HepG2 (cell line): ENCODE data around the gene ABHD2. TPM values are rescaled to one million over a fixed set of nuclear protein-coding genes. Genes with fewer than 3 reads are reported as not detected.

Source experiments
- ATAC-seq: fragments of 200-7000 bp; cut with Tn5 transposase; 3 replicates; pipeline ENCODE4 v1.9.1; 2020; ENCODE audit warnings: mild to moderate bottlenecking, moderate library complexity
- BruUV-seq: library from RNA; stranded (reverse); fragments of 400-500 nt; replicated peaks from 2 replicates; lab custom pipeline; 2021; lab: Mats Ljungman, UMichigan
- CTCF ChIA-PET: fragments of 300-600 bp; formaldehyde crosslinking; extraction: SDS; loops from one replicate; lab custom pipeline; 2021; ENCODE audit warnings: low total read pairs, inconsistent platforms, low intra/inter-chr PET ratio; lab: Yijun Ruan, JAX
- POLR2A ChIA-PET: fragments of 350-600 bp; sonication (Branson Sonifier 250); formaldehyde crosslinking; loops from one replicate; lab custom pipeline; 2020; ENCODE audit warnings: antibody characterized with exemption, inconsistent platforms; lab: Yijun Ruan, JAX
- DNase-seq: peaks from one replicate; pipeline ENCODE4 v3.0.0-alpha.2; 2015; ENCODE audit warnings: low spot score
- FAIRE-seq: peaks from 3 replicates; lab custom pipeline; 2011; peaks lifted over from hg19 to GRCh38; lab: Jason Lieb, UNC
- H2AFZ ChIP-seq: one replicate; pipeline ENCODE4 v1.6.1; 2011; ENCODE audit warnings: low read length, inconsistent platforms
- H3K27ac ChIP-seq: fragments of 300-600 bp; 3 replicates; pipeline ENCODE4 v1.8.0; 2011; ENCODE audit warnings: mixed run types, mild to moderate bottlenecking, mixed read lengths, low read length, inconsistent platforms; ENCODE audit not compliant: insufficient read depth; ENCODE audit errors: extremely low read length
- H3K27me3 ChIP-seq, 2 experiments: fragments of 200-600 bp in 1 of 2; 2 replicates in 1 of 2; 3 replicates in 1 of 2; pipeline versions ENCODE4 v1.6.0 to v1.8.0; 2011; ENCODE audit warnings: low read length in 2 of 2, mild to moderate bottlenecking in 2 of 2, moderate library complexity in 2 of 2, inconsistent platforms in 1 of 2; ENCODE audit not compliant: insufficient read depth in 2 of 2, control insufficient read depth in 1 of 2
- H3K36me3 ChIP-seq, 2 experiments: fragments of 200-600 bp in 1 of 2; replicated peaks in 1 of 2; 2 replicates in 1 of 2; 3 replicates in 1 of 2; pipeline versions ENCODE4 v1.5.1 to v1.8.0; 2011; ENCODE audit warnings: low read length in 2 of 2, inconsistent platforms in 1 of 2; ENCODE audit not compliant: insufficient read depth in 2 of 2, control insufficient read depth in 1 of 2
- H3K4me1 ChIP-seq: 2 replicates; pipeline ENCODE4 v1.5.1; 2012; ENCODE audit warnings: low read length, inconsistent platforms; ENCODE audit not compliant: insufficient read depth
- H3K4me2 ChIP-seq: 2 replicates; pipeline ENCODE4 v1.6.0; 2011; ENCODE audit warnings: low read depth, low read length, inconsistent platforms
- H3K4me3 ChIP-seq, 3 experiments: fragments of 200-600 bp in 1 of 3; sonication (generic), shearing (Covaris generic) in 1 of 3; replicated peaks in 1 of 3; 2 replicates each; pipeline ENCODE4 v1.5.1; 2011 to 2016; ENCODE audit warnings: low read length in 3 of 3, inconsistent platforms in 2 of 3, low read depth in 2 of 3, mild to moderate bottlenecking in 2 of 3, control low read depth in 1 of 3, mixed read lengths in 1 of 3; ENCODE audit not compliant: insufficient read depth in 1 of 3
- H3K79me2 ChIP-seq: one replicate; pipeline ENCODE4 v1.6.1; 2011; ENCODE audit warnings: low read length, inconsistent platforms; ENCODE audit not compliant: insufficient read depth
- H3K9ac ChIP-seq: 2 replicates; pipeline ENCODE4 v1.6.0; 2011; ENCODE audit warnings: mild to moderate bottlenecking, low read depth, low read length, inconsistent platforms; ENCODE audit not compliant: insufficient read depth
- H3K9me3 ChIP-seq: 2 replicates; pipeline ENCODE4 v1.5.1; 2012; ENCODE audit warnings: mild to moderate bottlenecking, low read length
- H4K20me1 ChIP-seq: 2 replicates; pipeline ENCODE4 v1.6.0; 2011; ENCODE audit warnings: inconsistent platforms, mild to moderate bottlenecking, low read length, moderate library complexity; ENCODE audit not compliant: insufficient read depth
- CHD2 ChIP-seq: IDR thresholded peaks from 2 replicates; pipeline ENCODE4 v1.6.1; 2011; ENCODE audit warnings: low read depth, low read length, improper control_type of control experiment
- HNF4A ChIP-seq: sonication (generic); formaldehyde crosslinking; IDR thresholded peaks from 2 replicates; pipeline ENCODE4 v1.4.0; 2020; ENCODE audit warnings: missing genetic modification reagents
- IKZF4 ChIP-seq: sonication (generic); formaldehyde crosslinking; IDR thresholded peaks from 2 replicates; pipeline ENCODE4 v1.5.1; 2020; ENCODE audit warnings: borderline replicate concordance, mild to moderate bottlenecking, low read depth, missing genetic modification reagents; ENCODE audit errors: not compliant biosample characterization
- KLF16 ChIP-seq, 2 experiments: sonication (generic) in 1 of 2; formaldehyde crosslinking in 1 of 2; IDR thresholded peaks; 2 replicates each; pipeline versions ENCODE4 v1.6.1 to v1.8.0; 2016 to 2023; ENCODE audit warnings: missing genetic modification reagents in 2 of 2, missing compliant biosample characterization in 1 of 2
- MIER2 ChIP-seq: IDR thresholded peaks from 2 replicates; pipeline ENCODE4 v1.6.1; 2016; ENCODE audit warnings: missing biosample characterization, missing genetic modification reagents
- MYNN ChIP-seq: sonication (generic); formaldehyde crosslinking; IDR thresholded peaks from 2 replicates; pipeline ENCODE4 v1.4.0; 2020; ENCODE audit warnings: mild to moderate bottlenecking, low read depth, missing genetic modification reagents
- POLR2A ChIP-seq, 2 experiments: IDR thresholded peaks; 2 replicates each; pipeline ENCODE4 v1.6.1; 2011; ENCODE audit warnings: low read depth in 2 of 2, low read length in 2 of 2, mild to moderate bottlenecking in 1 of 2, moderate library complexity in 1 of 2; ENCODE audit not compliant: insufficient read depth in 1 of 2
- RFX5 ChIP-seq: IDR thresholded peaks from 2 replicates; pipeline ENCODE4 v1.6.1; 2011; ENCODE audit warnings: low read depth, low read length, improper control_type of control experiment
- SP4 ChIP-seq: sonication (generic); formaldehyde crosslinking; IDR thresholded peaks from 2 replicates; pipeline ENCODE4 v1.8.1; 2023; ENCODE audit warnings: mild to moderate bottlenecking, missing genetic modification reagents
- ZNF225 ChIP-seq: sonication (generic); formaldehyde crosslinking; IDR thresholded peaks from 2 replicates; pipeline ENCODE4 v1.4.0; 2020; ENCODE audit warnings: mild to moderate bottlenecking, missing genetic modification reagents
- ZNF235 ChIP-seq: sonication (generic); formaldehyde crosslinking; IDR thresholded peaks from 2 replicates; pipeline ENCODE4 v1.8.1; 2023; ENCODE audit warnings: mild to moderate bottlenecking, missing genetic modification reagents, borderline replicate concordance
- ZNF598 ChIP-seq: sonication (generic); formaldehyde crosslinking; IDR thresholded peaks from 2 replicates; pipeline ENCODE4 v1.5.1; 2020; ENCODE audit warnings: mild to moderate bottlenecking, missing genetic modification reagents, borderline replicate concordance
- ZNF703 ChIP-seq: sonication (generic); formaldehyde crosslinking; IDR thresholded peaks from 2 replicates; pipeline ENCODE4 v1.5.1; 2020; ENCODE audit warnings: missing genetic modification reagents, mild to moderate bottlenecking, moderate library complexity, borderline replicate concordance
- ZNF773 ChIP-seq: sonication (generic); formaldehyde crosslinking; IDR thresholded peaks from 2 replicates; pipeline ENCODE4 v1.4.0; 2020; ENCODE audit warnings: missing genetic modification reagents, borderline replicate concordance
- ZNF775 ChIP-seq: sonication (generic); formaldehyde crosslinking; IDR thresholded peaks from 2 replicates; pipeline ENCODE4 v1.4.0; 2020; ENCODE audit warnings: missing genetic modification reagents, mild to moderate bottlenecking, moderate library complexity, borderline replicate concordance
- ZNF776 ChIP-seq: sonication (generic); formaldehyde crosslinking; IDR thresholded peaks from 2 replicates; pipeline ENCODE4 v1.4.0; 2020; ENCODE audit warnings: mild to moderate bottlenecking, missing genetic modification reagents
- WGBS: methylation state at CpG from one replicate; pipeline ENCODE4 v1.1.6; 2017; ENCODE audit warnings: low lambda C conversion rate; 5-methylcytosine and 5-hydroxymethylcytosine counted together
- in situ Hi-C: cut with HindIII; loops from 2 replicates; pipeline ENCODE4 v1.10.0; 2017; ENCODE audit warnings: low pct_unique_long_range_greater_than_20kb; ENCODE audit not compliant: extremely low pct_ligation_motif_present
- intact Hi-C: fragments of 100-400 bp; cut with micrococcal nuclease; formaldehyde crosslinking; loops from one replicate; pipeline ENCODE4 v1.10.0; 2022; ENCODE audit not compliant: unreplicated experiment
- polyA plus RNA-seq, 8 experiments: library from polyadenylated mRNA; depleted of rRNA in 3 of 8; stranded (reverse) in 7 of 8; unstranded in 1 of 8; fragments of >200 nt; fragmentation: Illumina TruSeq in 4 of 8; extraction: Trizol in 4 of 8; gene quantifications; 2 replicates each; pipeline versions ENCODE4 v1.2.1 to v1.2.3, GENCODE V29; 2011 to 2016; ENCODE audit warnings: low read depth in 4 of 8, missing spikeins in 1 of 8, mixed read lengths in 1 of 8; ENCODE audit not compliant: insufficient read depth in 1 of 8
- total RNA-seq, 5 experiments: library from RNA; depleted of rRNA; stranded (reverse); fragments of >200 nt; fragmentation: Illumina TruSeq; extraction: Trizol; gene quantifications; 2 replicates each; pipeline ENCODE4 v1.2.3, GENCODE V29; 2016; ENCODE audit warnings: low read depth in 1 of 5
- TF ChIP-seq, protein P1 (sequence below): sonication (generic); formaldehyde crosslinking; IDR thresholded peaks from 2 replicates; pipeline ENCODE4 v1.5.0; 2020; ENCODE audit warnings: missing genetic modification reagents, mild to moderate bottlenecking, borderline replicate concordance
- TF ChIP-seq, protein P2 (sequence below): sonication (generic); formaldehyde crosslinking; IDR thresholded peaks from 2 replicates; pipeline ENCODE4 v1.5.0; 2020; ENCODE audit warnings: missing genetic modification reagents
- TF ChIP-seq, protein P3 (sequence below), 2 experiments: sonication (generic) in 1 of 2; formaldehyde crosslinking in 1 of 2; IDR thresholded peaks; 2 replicates each; pipeline versions ENCODE4 v1.4.0 to v1.6.1; 2018 to 2020; ENCODE audit warnings: missing genetic modification reagents in 2 of 2, borderline replicate concordance in 1 of 2, low read depth in 1 of 2, mild to moderate bottlenecking in 1 of 2, missing biosample characterization in 1 of 2

The ABHD2 gene
- total and polyA plus RNA-seq, 2 of the 13 experiments (the other 11 are each of a cell fraction or from before 2014, with no cell fraction given): 14.8 to 22.4 TPM

DNA sequence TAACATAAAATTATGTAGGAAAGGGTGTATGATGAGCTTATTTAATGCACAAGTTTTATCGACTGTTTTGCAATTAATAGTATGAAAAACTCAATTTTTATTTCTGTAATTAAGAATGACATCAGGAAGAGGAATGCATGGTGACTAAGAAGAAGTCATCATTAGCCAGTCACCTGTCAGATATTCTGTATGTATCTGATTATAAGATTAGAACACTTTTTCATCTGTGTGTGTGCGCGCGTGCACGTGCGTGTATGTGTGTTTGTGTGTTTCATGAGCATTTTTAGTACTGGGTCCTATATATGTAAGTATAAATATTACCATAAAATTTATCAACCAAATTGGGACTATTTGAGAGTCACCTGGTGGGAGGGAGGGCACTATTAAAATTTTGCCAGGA lies 5.0 kb upstream of the ABHD2 start:
- peaks cover 58% of the 10 kb centered on the region for H3K4me1 ChIP-seq
- ATAC-seq (no peak), DNase-seq (no peak), FAIRE-seq (no peak)
- no peak overlapping the region for H3K27ac ChIP-seq
- H4K20me1 ChIP-seq: no peaks in the 10 kb centered on the region
- ChIA-PET CTCF (no interaction called here), POLR2A (no interaction called here)
- no peaks in the 10 kb centered on the region for H3K9me3 ChIP-seq
- BruUV-seq: no TSS peak
- H3K9ac ChIP-seq: no peak overlapping the region
- TF ChIP-seq IKZF4 (CRISPR knock-in tag) (no peak), POLR2A (IDR thresholded peaks at IDR 0.05; ENCODE audit: insufficient read depth in 1 of 2, low read depth in 2 of 2, low read length in 2 of 2) (no peak), MYNN (CRISPR knock-in tag) (no peak), CHD2 (no peak), MIER2 (CRISPR knock-in tag) (no peak), ZNF598 (CRISPR knock-in tag) (no peak), KLF16 (CRISPR knock-in tag; IDR thresholded peaks at IDR 0.05) (no peak), HNF4A (CRISPR knock-in tag) (no peak), ZNF773 (no peak), ZNF775 (CRISPR knock-in tag) (no peak), ZNF235 (CRISPR knock-in tag) (no peak), ZNF703 (CRISPR knock-in tag) (no peak), ZNF225 (CRISPR knock-in tag) (no peak), SP4 (CRISPR knock-in tag) (no peak), RFX5 (no peak), ZNF776 (CRISPR knock-in tag) (no peak)
- TF ChIP-seq, protein P1, sequence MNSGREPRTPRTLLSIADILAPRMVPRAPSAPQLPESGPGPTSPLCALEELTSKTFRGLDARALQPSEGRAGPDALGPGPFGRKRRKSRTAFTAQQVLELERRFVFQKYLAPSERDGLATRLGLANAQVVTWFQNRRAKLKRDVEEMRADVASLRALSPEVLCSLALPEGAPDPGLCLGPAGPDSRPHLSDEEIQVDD (CRISPR knock-in tag): no peak
- TF ChIP-seq, protein P2, sequence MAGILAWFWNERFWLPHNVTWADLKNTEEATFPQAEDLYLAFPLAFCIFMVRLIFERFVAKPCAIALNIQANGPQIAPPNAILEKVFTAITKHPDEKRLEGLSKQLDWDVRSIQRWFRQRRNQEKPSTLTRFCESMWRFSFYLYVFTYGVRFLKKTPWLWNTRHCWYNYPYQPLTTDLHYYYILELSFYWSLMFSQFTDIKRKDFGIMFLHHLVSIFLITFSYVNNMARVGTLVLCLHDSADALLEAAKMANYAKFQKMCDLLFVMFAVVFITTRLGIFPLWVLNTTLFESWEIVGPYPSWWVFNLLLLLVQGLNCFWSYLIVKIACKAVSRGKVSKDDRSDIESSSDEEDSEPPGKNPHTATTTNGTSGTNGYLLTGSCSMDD: no peak
- TF ChIP-seq, protein P3, sequence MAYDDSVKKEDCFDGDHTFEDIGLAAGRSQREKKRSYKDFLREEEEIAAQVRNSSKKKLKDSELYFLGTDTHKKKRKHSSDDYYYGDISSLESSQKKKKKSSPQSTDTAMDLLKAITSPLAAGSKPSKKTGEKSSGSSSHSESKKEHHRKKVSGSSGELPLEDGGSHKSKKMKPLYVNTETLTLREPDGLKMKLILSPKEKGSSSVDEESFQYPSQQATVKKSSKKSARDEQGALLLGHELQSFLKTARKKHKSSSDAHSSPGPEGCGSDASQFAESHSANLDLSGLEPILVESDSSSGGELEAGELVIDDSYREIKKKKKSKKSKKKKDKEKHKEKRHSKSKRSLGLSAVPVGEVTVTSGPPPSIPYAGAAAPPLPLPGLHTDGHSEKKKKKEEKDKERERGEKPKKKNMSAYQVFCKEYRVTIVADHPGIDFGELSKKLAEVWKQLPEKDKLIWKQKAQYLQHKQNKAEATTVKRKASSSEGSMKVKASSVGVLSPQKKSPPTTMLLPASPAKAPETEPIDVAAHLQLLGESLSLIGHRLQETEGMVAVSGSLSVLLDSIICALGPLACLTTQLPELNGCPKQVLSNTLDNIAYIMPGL (CRISPR knock-in tag; IDR thresholded peaks at IDR 0.05; ENCODE audit: borderline replicate concordance in 1 of 2, low read depth in 1 of 2): no peak
- no peak overlapping the region for H2AFZ ChIP-seq
- WGBS: 98% methylated on average over 6 of the region's 6 CpGs
- H3K4me3 ChIP-seq: no peak overlapping the region
- no peak overlapping the region for H3K4me2 ChIP-seq
- H3K27me3 ChIP-seq: no peaks in the 10 kb centered on the region
- in situ Hi-C loops: no loop called here
- no peaks in the 10 kb centered on the region for H3K79me2 ChIP-seq
- no peaks in the 10 kb centered on the region for H3K36me3 ChIP-seq
- intact Hi-C loops: no loop called here
